AG09309 (cell line): Measurements from ENCODE around the gene AUH.

Experiments
- DNase-seq: peaks from one replicate; pipeline ENCODE4 v3.0.0-alpha.2; 2010; ENCODE audit warnings: low read depth
- H3K4me3 ChIP-seq: 2 replicates; pipeline ENCODE4 v1.5.1; 2011; ENCODE audit warnings: mild to moderate bottlenecking, low read depth, low read length, moderate library complexity; ENCODE audit not compliant: control insufficient read depth
- CTCF ChIP-seq: IDR thresholded peaks from 2 replicates; pipeline ENCODE4 v1.5.1; 2011; ENCODE audit warnings: mild to moderate bottlenecking, low read depth, low read length, inconsistent platforms; ENCODE audit not compliant: insufficient read depth, control insufficient read depth; ENCODE audit errors: missing control alignments

Gene AUH

GRCh38 chr9:91255327-91255726 is 106.4 kb downstream of the AUH start:
- no peak overlapping the region for H3K4me3 ChIP-seq
- peak; percentile 83 for DNase-seq
- no peak for TF ChIP-seq CTCF

GRCh38 chr9:91253488-91253887 is 108.2 kb downstream of the AUH start:
- H3K4me3 ChIP-seq: no peak overlapping the region
- no peak for TF ChIP-seq CTCF
- DNase-seq: no peak

- no peak overlapping the region for H3K4me3 ChIP-seq
- no peak for TF ChIP-seq CTCF
- DNase-seq: no peak
Measured at GRCh38 chr9:91248707-91249106, 113.0 kb downstream of the AUH start.

- DNase-seq: no peak
- no peak overlapping the region for H3K4me3 ChIP-seq
- TF ChIP-seq CTCF: no peak
Measured at GRCh38 chr9:91247278-91247677, 114.4 kb downstream of the AUH start.

GRCh38 chr9:91246846-91247245 is 114.9 kb downstream of the AUH start:
- no peak overlapping the region for H3K4me3 ChIP-seq
- no peak for TF ChIP-seq CTCF
- DNase-seq: no peak

GRCh38 chr9:91245431-91246313 is 116.0 kb downstream of the AUH start:
- TF ChIP-seq CTCF: no peak
- H3K4me3 ChIP-seq: no peak overlapping the region
- DNase-seq: no peak
